H1 (cell line): ENCODE results near the gene OR52I2. TPM values are rescaled to one million over a fixed set of nuclear protein-coding genes. Genes with fewer than 3 reads are reported as not detected.

ENCODE experiments used
- FOSL1 ChIP-seq: IDR thresholded peaks from 2 replicates; pipeline ENCODE4 v1.6.1; 2011; ENCODE audit warnings: mild to moderate bottlenecking, low read depth, low read length, moderate library complexity; ENCODE audit not compliant: insufficient read depth
- GABPA ChIP-seq: IDR thresholded peaks from 2 replicates; pipeline ENCODE4 v1.6.1; 2011; ENCODE audit warnings: mild to moderate bottlenecking, low read length, moderate library complexity, borderline replicate concordance; ENCODE audit not compliant: insufficient read depth
- GTF2F1 ChIP-seq: IDR thresholded peaks from 2 replicates; pipeline ENCODE4 v1.6.1; 2012; ENCODE audit warnings: low read depth, low read length, improper control_type of control experiment, borderline replicate concordance
- polyA plus RNA-seq, 7 experiments: library from polyadenylated mRNA; depleted of rRNA in 3 of 7; stranded (reverse) in 5 of 7; unstranded in 2 of 7; fragments of >200 nt in 5 of 7; fragments of 200-250 nt in 2 of 7; gene quantifications; 1 replicate in 5 of 7; 2 replicates in 1 of 7; 4 replicates in 1 of 7; pipeline versions ENCODE4 v1.2.1 to v1.2.3, GENCODE V29; 2011 to 2013; ENCODE audit warnings: missing spikeins in 2 of 7, mixed read lengths in 2 of 7
- total RNA-seq: library from RNA; stranded (reverse); fragmentation: NEBNext Ultra II Directional; extraction: Animal tissue kit (Norgen Biotek cat#: 25700); gene quantifications from 2 replicates; pipeline ENCODE4 v1.2.1, GENCODE V29; 2021

OR52I2 gene
- total and polyA plus RNA-seq, 2 of the 8 experiments (the other 6 are each of a cell fraction or from before 2014, with no cell fraction given) = not detected

- TF ChIP-seq GTF2F1 (no peak), GABPA (no peak), FOSL1 (no peak)
These were observed 24.9 kb downstream of the OR52I2 start (continued) for GRCh38 chr11:4606231-4607015.
